ENCODE results near the gene UGT1A5.
"Not testable (repeated sequence)": the region's sequence is repeated elsewhere in the genome, so short reads cannot be mapped to it uniquely, and the experiment has no call there.

UGT1A5 gene

DNA sequence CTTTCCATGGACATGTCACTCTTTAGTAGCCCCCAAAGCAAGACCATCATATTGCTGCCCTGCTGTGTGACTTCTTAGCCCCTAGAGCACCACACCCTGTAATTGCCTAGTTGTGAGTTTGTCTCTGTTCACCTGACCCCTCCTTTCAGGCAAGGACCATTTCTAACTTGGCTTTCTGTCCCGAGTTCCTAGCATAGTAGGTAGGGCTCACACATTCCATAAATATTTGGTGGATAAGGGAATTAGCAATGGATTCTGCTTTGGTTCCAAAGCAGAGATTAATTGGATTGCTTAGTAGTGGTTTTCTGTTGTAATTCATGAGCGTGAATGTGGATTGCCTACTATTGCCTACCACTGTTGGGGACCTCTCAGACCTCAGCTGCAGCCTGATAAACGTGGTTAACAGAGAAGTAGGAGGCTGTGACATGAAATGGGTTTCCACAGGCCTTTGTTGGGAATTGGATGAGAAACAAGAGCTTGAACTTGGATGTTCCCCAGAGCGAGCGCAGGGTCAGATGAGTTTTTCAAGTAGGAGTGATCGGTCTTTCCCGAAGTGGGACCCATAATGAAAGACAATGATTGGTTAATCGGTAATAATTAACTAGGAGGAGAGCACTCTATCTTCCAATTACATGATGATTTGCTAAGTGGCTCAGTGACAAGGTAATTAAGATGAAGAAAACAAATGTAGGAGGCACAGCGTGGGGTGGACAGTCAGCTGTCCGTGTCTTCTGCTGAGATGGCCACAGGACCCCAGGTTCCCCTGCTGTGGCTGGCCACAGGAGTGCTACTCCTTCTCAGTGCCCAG is 34.0 kb downstream of the UGT1A5 start:
- Histone ChIP-seq H3K27ac (ENCODE audit: low read length, poor library complexity, severe bottlenecking) (no peak overlapping the region), H2BK12ac (ENCODE audit: low read length in 2 of 2) (no peak overlapping the region), H2AFZ (ENCODE audit: low read depth, low read length) (no peak overlapping the region), H2BK120ac (ENCODE audit: low read depth, low read length) (no peak overlapping the region), H2BK15ac (ENCODE audit: low read depth, poor library complexity, severe bottlenecking) (no peak overlapping the region), H3K23ac (ENCODE audit: low read length in 2 of 2) (no peak overlapping the region), H3K79me1 (replicated peaks; ENCODE audit: low read length, poor library complexity, severe bottlenecking) (no peaks in the 10 kb centered on the region), H3K18ac (ENCODE audit: low read depth in 1 of 2, low read length in 2 of 2) (no peak overlapping the region), H4K8ac (ENCODE audit: low read length) (no peak overlapping the region), H3K27me3 (ENCODE audit: control insufficient read depth in 1 of 2, insufficient read depth in 1 of 2, low read length in 2 of 2) (peaks cover under 1 to 15% of the 10 kb centered on the region in 2 experiments), H3K9ac (ENCODE audit: low read length) (no peak overlapping the region), H4K91ac (ENCODE audit: low read length) (no peak overlapping the region), H3K4me3 (ENCODE audit: insufficient read depth in 1 of 2, low read depth in 1 of 2, low read length in 2 of 2) (no peak overlapping the region), H2BK5ac (ENCODE audit: low read depth, low read length, poor library complexity, severe bottlenecking) (no peak overlapping the region), H2AK5ac (ENCODE audit: low read length, severe bottlenecking) (no peak overlapping the region), H3K4me1 (ENCODE audit: control insufficient read depth, insufficient read depth, low read depth, low read length) (peaks cover 2% of the 10 kb centered on the region), H3K36me3 (ENCODE audit: control insufficient read depth in 1 of 2, insufficient read depth in 2 of 2, low read depth in 1 of 2, low read length in 2 of 2) (no peaks in the 10 kb centered on the region), H3K9me3 (ENCODE audit: control insufficient read depth, low read length) (no peaks in the 10 kb centered on the region), H3K4ac (ENCODE audit: low read depth in 1 of 2, low read length in 2 of 2) (no peak overlapping the region), H3K4me2 (ENCODE audit: low read length, poor library complexity, severe bottlenecking) (no peak overlapping the region), H3K14ac (ENCODE audit: low read length in 2 of 2) (no peak overlapping the region)
- DNase-seq: no peak
- WGBS: 64% methylated on average over 10 of the region's 10 CpGs

DNA sequence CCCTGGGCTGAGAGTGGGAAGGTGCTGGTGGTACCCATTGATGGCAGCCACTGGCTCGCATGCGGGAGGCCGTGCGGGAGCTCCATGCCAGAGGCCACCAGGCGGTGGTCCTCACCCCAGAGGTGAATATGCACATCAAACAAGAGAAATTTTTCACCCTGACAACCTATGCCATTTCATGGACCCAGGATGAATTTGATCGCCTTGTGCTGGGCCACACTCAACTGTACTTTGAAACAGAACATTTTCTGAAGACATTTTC is 34.5 kb downstream of the UGT1A5 start:
- Histone ChIP-seq H3K4me1 (ENCODE audit: control insufficient read depth, insufficient read depth, low read depth, low read length) (peaks cover 2% of the 10 kb centered on the region), H3K9ac (ENCODE audit: low read length) (no peak overlapping the region), H3K23ac (ENCODE audit: low read length in 2 of 2) (no peak overlapping the region), H3K4me3 (ENCODE audit: insufficient read depth in 1 of 2, low read depth in 1 of 2, low read length in 2 of 2) (no peak overlapping the region), H3K4ac (ENCODE audit: low read depth in 1 of 2, low read length in 2 of 2) (no peak overlapping the region), H3K4me2 (ENCODE audit: low read length, poor library complexity, severe bottlenecking) (no peak overlapping the region), H3K36me3 (ENCODE audit: control insufficient read depth in 1 of 2, insufficient read depth in 2 of 2, low read depth in 1 of 2, low read length in 2 of 2) (no peaks in the 10 kb centered on the region), H3K9me3 (ENCODE audit: control insufficient read depth, low read length) (no peaks in the 10 kb centered on the region), H3K79me1 (replicated peaks; ENCODE audit: low read length, poor library complexity, severe bottlenecking) (no peaks in the 10 kb centered on the region), H3K14ac (ENCODE audit: low read length in 2 of 2) (no peak overlapping the region), H3K27ac (ENCODE audit: low read length, poor library complexity, severe bottlenecking) (no peak overlapping the region), H2BK15ac (ENCODE audit: low read depth, poor library complexity, severe bottlenecking) (no peak overlapping the region), H3K27me3 (ENCODE audit: control insufficient read depth in 1 of 2, insufficient read depth in 1 of 2, low read length in 2 of 2) (peaks cover 0 to 10% of the 10 kb centered on the region in 2 experiments), H4K91ac (ENCODE audit: low read length) (no peak overlapping the region), H2AFZ (ENCODE audit: low read depth, low read length) (no peak overlapping the region), H2BK12ac (ENCODE audit: low read length in 2 of 2) (no peak overlapping the region), H2AK5ac (ENCODE audit: low read length, severe bottlenecking) (no peak overlapping the region), H3K18ac (ENCODE audit: low read depth in 1 of 2, low read length in 2 of 2) (no peak overlapping the region), H4K8ac (ENCODE audit: low read length) (no peak overlapping the region), H2BK5ac (ENCODE audit: low read depth, low read length, poor library complexity, severe bottlenecking) (no peak overlapping the region), H2BK120ac (ENCODE audit: low read depth, low read length) (no peak overlapping the region)
- 89% methylated on average over 6 of the region's 6 CpGs for WGBS
- no peak for DNase-seq

DNA sequence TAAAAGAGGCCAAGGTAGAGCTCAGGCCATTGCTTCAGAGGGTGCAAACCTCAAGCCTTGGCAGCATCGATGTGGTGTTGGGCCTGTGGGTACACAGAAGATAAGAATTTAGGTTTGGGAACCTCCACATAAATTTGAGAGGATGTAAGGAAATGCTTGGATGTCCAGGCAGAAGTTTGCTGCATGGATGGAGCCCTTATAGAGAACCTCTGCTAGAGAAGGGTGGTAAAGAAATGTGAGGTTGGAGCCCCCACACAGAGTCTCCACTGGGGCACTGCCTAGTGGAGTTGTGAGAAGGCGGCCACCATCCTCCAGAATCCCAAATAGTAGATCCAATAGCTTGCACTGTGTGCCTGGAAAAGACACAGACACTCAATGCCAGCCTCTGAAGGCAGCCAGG is 38.0 kb downstream of the UGT1A5 start:
- H3K79me1 ChIP-seq (replicated peaks; ENCODE audit: low read length, poor library complexity, severe bottlenecking); H4K91ac ChIP-seq (ENCODE audit: low read length); H3K9ac ChIP-seq (ENCODE audit: low read length); H2BK120ac ChIP-seq (ENCODE audit: low read depth, low read length); H2BK5ac ChIP-seq (ENCODE audit: low read depth, low read length, poor library complexity, severe bottlenecking); H3K23ac ChIP-seq (ENCODE audit: low read length in 2 of 2); H3K4me1 ChIP-seq (ENCODE audit: control insufficient read depth, insufficient read depth, low read depth, low read length); DNase-seq; H3K14ac ChIP-seq (ENCODE audit: low read length in 2 of 2); H3K4me2 ChIP-seq (ENCODE audit: low read length, poor library complexity, severe bottlenecking); H2BK15ac ChIP-seq (ENCODE audit: low read depth, poor library complexity, severe bottlenecking); H2AFZ ChIP-seq (ENCODE audit: low read depth, low read length); H3K4me3 ChIP-seq (ENCODE audit: insufficient read depth in 1 of 2, low read depth in 1 of 2, low read length in 2 of 2); H4K8ac ChIP-seq (ENCODE audit: low read length); H2AK5ac ChIP-seq (ENCODE audit: low read length, severe bottlenecking); H2BK12ac ChIP-seq (ENCODE audit: low read length in 2 of 2); H3K36me3 ChIP-seq (ENCODE audit: control insufficient read depth in 1 of 2, insufficient read depth in 2 of 2, low read depth in 1 of 2, low read length in 2 of 2); H3K4ac ChIP-seq (ENCODE audit: low read depth in 1 of 2, low read length in 2 of 2); H3K18ac ChIP-seq (ENCODE audit: low read depth in 1 of 2, low read length in 2 of 2); H3K9me3 ChIP-seq (ENCODE audit: control insufficient read depth, low read length); H3K27ac ChIP-seq (ENCODE audit: low read length, poor library complexity, severe bottlenecking): not testable (repeated sequence)
- WGBS: 37% methylated on average over 2 of the region's 2 CpGs
- peaks cover 0 to 14% of the 10 kb centered on the region in 2 experiments for H3K27me3 ChIP-seq (ENCODE audit: control insufficient read depth in 1 of 2, insufficient read depth in 1 of 2, low read length in 2 of 2)

DNA sequence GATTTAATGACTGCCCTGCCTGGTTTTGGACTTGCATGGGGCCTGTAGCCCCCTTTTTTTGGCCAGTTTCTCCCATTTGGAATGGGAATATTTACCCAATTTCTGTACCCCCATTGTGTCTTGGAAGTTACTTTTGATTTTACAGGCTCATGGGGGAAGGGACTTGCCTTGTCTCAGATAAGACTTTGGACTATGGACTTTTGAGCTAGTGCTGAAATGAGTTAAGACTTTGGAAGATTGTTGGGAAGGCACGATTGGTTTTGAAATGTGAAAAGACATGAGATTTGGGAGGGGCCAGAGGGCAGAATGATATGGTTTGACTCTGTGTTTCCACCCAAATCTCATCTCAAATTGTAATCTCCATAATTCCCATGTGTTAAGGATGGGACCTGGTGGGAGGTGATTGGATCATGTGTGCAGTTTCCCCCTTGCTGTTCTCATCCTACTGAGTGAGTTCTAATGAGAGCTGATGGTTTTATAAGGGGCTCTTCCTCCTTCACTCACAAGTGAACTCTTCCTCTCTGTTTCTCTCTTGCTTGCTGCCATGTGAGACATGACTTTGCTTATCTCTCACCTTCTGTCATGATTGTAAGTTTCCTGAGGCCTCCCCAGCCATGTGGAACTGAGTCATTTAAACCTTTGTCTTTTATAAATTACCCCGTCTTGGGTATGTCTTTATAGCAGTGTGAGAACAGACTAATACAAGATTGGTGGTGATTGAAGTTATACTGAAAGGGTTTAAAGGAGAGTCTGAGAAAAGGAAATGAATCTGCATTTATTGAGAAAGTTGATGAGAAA is 38.7 kb downstream of the UGT1A5 start:
- not testable (repeated sequence) for H2BK15ac ChIP-seq (ENCODE audit: low read depth, poor library complexity, severe bottlenecking); H4K91ac ChIP-seq (ENCODE audit: low read length); H3K18ac ChIP-seq (ENCODE audit: low read depth in 1 of 2, low read length in 2 of 2); H3K14ac ChIP-seq (ENCODE audit: low read length in 2 of 2); H3K4me3 ChIP-seq (ENCODE audit: insufficient read depth in 1 of 2, low read depth in 1 of 2, low read length in 2 of 2); DNase-seq; H3K9ac ChIP-seq (ENCODE audit: low read length); H4K8ac ChIP-seq (ENCODE audit: low read length); H3K4me1 ChIP-seq (ENCODE audit: control insufficient read depth, insufficient read depth, low read depth, low read length); H2BK5ac ChIP-seq (ENCODE audit: low read depth, low read length, poor library complexity, severe bottlenecking); H2BK12ac ChIP-seq (ENCODE audit: low read length in 2 of 2); H3K4me2 ChIP-seq (ENCODE audit: low read length, poor library complexity, severe bottlenecking); H3K23ac ChIP-seq (ENCODE audit: low read length in 2 of 2); H2BK120ac ChIP-seq (ENCODE audit: low read depth, low read length); H3K4ac ChIP-seq (ENCODE audit: low read depth in 1 of 2, low read length in 2 of 2); H3K79me1 ChIP-seq (replicated peaks; ENCODE audit: low read length, poor library complexity, severe bottlenecking); H3K27ac ChIP-seq (ENCODE audit: low read length, poor library complexity, severe bottlenecking); H2AFZ ChIP-seq (ENCODE audit: low read depth, low read length); H3K36me3 ChIP-seq (ENCODE audit: control insufficient read depth in 1 of 2, insufficient read depth in 2 of 2, low read depth in 1 of 2, low read length in 2 of 2); H3K9me3 ChIP-seq (ENCODE audit: control insufficient read depth, low read length); H2AK5ac ChIP-seq (ENCODE audit: low read length, severe bottlenecking)
- 56% methylated on average over 2 of the region's 2 CpGs for WGBS
- H3K27me3 ChIP-seq (ENCODE audit: control insufficient read depth in 1 of 2, insufficient read depth in 1 of 2, low read length in 2 of 2): peaks cover 0 to 13% of the 10 kb centered on the region in 2 experiments
